ENCODE results near the gene RPRD2.

The RPRD2 gene

DNA sequence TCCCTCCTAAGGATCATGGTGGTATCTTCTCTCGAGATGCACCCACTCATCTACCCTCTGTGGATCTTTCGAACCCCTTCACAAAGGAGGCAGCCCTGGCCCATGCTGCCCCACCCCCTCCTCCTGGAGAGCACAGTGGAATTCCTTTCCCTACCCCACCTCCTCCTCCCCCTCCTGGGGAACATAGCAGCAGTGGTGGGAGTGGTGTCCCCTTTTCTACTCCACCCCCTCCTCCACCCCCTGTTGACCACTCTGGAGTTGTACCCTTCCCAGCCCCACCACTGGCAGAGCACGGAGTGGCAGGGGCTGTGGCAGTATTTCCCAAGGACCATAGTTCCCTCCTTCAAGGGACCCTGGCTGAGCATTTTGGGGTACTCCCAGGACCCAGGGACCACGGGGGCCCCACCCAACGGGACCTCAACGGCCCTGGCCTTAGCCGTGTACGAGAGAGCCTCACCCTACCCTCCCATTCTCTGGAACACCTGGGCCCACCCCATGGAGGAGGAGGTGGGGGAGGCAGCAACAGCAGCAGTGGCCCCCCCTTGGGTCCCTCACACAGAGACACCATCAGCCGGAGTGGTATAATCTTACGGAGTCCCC, 108.8 kb downstream of the RPRD2 start:
- H3K36me3 ChIP-seq (ENCODE audit: control insufficient read depth in 2 of 2, insufficient read depth in 2 of 2, low read length in 2 of 2) = peaks cover 23 to 25% of the 10 kb centered on the region in 2 donors
- no peak overlapping the region for H3K4me3 ChIP-seq (ENCODE audit: low read length in 2 of 2)
- H3K4me1 ChIP-seq (ENCODE audit: control insufficient read depth, insufficient read depth, low read length) = no peaks in the 10 kb centered on the region
- no peaks in the 10 kb centered on the region for H3K27me3 ChIP-seq (ENCODE audit: control insufficient read depth in 1 of 2, insufficient read depth in 2 of 2, low read length in 2 of 2)
- no peak overlapping the region for H3K27ac ChIP-seq (ENCODE audit: low read length)
- H3K9ac ChIP-seq (ENCODE audit: low read length in 2 of 2) = no peak overlapping the region
- no peaks in the 10 kb centered on the region for H3K9me3 ChIP-seq (ENCODE audit: control insufficient read depth in 2 of 2, low read length in 2 of 2)

- Histone ChIP-seq H3K4me1 (ENCODE audit: control insufficient read depth, insufficient read depth, low read length) (no peaks in the 10 kb centered on the region), H3K36me3 (ENCODE audit: control insufficient read depth in 2 of 2, insufficient read depth in 2 of 2, low read length in 2 of 2) (peaks cover 23 to 25% of the 10 kb centered on the region in 2 donors), H3K27ac (ENCODE audit: low read length) (no peak overlapping the region), H3K4me3 (ENCODE audit: low read length in 2 of 2) (no peak overlapping the region), H3K9me3 (ENCODE audit: control insufficient read depth in 2 of 2, low read length in 2 of 2) (no peaks in the 10 kb centered on the region), H3K9ac (ENCODE audit: low read length in 2 of 2) (no peak overlapping the region), H3K27me3 (ENCODE audit: control insufficient read depth in 1 of 2, insufficient read depth in 2 of 2, low read length in 2 of 2) (no peaks in the 10 kb centered on the region)
Measured at GRCh38 chr1:150473659-150474058, 109.7 kb downstream of the RPRD2 start.

- H3K27ac ChIP-seq (ENCODE audit: low read length) = no peak overlapping the region
- H3K36me3 ChIP-seq (ENCODE audit: control insufficient read depth in 2 of 2, insufficient read depth in 2 of 2, low read length in 2 of 2) = peaks cover 23 to 24% of the 10 kb centered on the region in 2 donors
- no peaks in the 10 kb centered on the region for H3K9me3 ChIP-seq (ENCODE audit: control insufficient read depth in 2 of 2, low read length in 2 of 2)
- H3K27me3 ChIP-seq (ENCODE audit: control insufficient read depth in 1 of 2, insufficient read depth in 2 of 2, low read length in 2 of 2) = no peaks in the 10 kb centered on the region
- no peaks in the 10 kb centered on the region for H3K4me1 ChIP-seq (ENCODE audit: control insufficient read depth, insufficient read depth, low read length)
- no peak overlapping the region for H3K9ac ChIP-seq (ENCODE audit: low read length in 2 of 2)
- H3K4me3 ChIP-seq (ENCODE audit: low read length in 2 of 2) = no peak overlapping the region
Measured at GRCh38 chr1:150474869-150475268, 110.9 kb downstream of the RPRD2 start.

DNA sequence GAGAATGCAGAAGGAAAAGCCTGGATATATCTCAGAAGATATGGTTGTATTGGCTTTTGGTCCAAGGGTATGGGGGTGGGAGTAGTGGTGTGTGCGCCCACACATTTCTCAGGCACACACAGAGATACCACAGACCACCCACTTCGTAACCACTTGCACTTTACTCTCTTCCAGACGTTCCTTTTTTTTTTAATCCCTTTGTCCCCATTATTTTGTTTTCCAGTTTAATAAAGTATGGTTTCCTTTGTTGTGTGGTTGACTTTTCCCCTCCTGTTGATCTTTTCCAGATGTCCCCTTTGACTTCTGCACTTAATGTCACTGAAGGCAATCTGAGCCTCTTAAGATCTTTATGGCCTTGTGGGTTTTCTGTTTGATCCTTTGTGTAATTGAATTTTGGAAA, 112.8 kb downstream of the RPRD2 start:
- H3K4me1 ChIP-seq (ENCODE audit: control insufficient read depth, insufficient read depth, low read length) = no peaks in the 10 kb centered on the region

DNA sequence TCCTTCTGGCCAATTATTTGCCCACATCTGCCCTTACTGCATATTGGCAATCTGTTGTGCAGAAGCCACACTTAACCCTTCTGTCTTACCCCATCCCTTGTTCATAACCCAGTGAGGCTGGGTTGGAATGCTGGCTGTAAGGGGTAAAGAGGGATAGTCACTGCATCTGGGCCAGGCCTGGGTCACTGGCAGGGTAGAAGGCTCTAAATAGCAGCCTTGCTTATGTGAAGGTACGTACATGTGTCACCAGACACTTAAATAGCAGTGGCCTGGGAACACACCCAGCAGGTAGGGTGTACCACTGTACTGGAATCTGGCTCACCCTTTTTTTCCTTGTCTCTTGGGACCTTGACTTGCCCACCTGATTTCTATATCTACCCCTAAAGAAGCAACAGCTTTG, 113.4 kb downstream of the RPRD2 start:
- no peak overlapping the region for H3K9ac ChIP-seq (ENCODE audit: low read length in 2 of 2)
- H3K27ac ChIP-seq (ENCODE audit: low read length) = no peak overlapping the region
- no peaks in the 10 kb centered on the region for H3K4me1 ChIP-seq (ENCODE audit: control insufficient read depth, insufficient read depth, low read length)
- no peaks in the 10 kb centered on the region for H3K9me3 ChIP-seq (ENCODE audit: control insufficient read depth in 2 of 2, low read length in 2 of 2)
- H3K27me3 ChIP-seq (ENCODE audit: control insufficient read depth in 1 of 2, insufficient read depth in 2 of 2, low read length in 2 of 2) = no peaks in the 10 kb centered on the region
- no peak overlapping the region for H3K4me3 ChIP-seq (ENCODE audit: low read length in 2 of 2)
- H3K36me3 ChIP-seq (ENCODE audit: control insufficient read depth in 2 of 2, insufficient read depth in 2 of 2, low read length in 2 of 2) = peaks cover 3 to 4% of the 10 kb centered on the region in 2 donors

More for the DNA sequence above, 112.8 kb downstream of the RPRD2 start:
- no peak overlapping the region for H3K27ac ChIP-seq (ENCODE audit: low read length)
- H3K4me3 ChIP-seq (ENCODE audit: low read length in 2 of 2) = no peak overlapping the region
- H3K27me3 ChIP-seq (ENCODE audit: control insufficient read depth in 1 of 2, insufficient read depth in 2 of 2, low read length in 2 of 2) = no peaks in the 10 kb centered on the region
- no peak overlapping the region for H3K9ac ChIP-seq (ENCODE audit: low read length in 2 of 2)
- H3K36me3 ChIP-seq (ENCODE audit: control insufficient read depth in 2 of 2, insufficient read depth in 2 of 2, low read length in 2 of 2) = peaks cover 9 to 10% of the 10 kb centered on the region in 2 donors
- H3K9me3 ChIP-seq (ENCODE audit: control insufficient read depth in 2 of 2, low read length in 2 of 2) = no peaks in the 10 kb centered on the region

DNA sequence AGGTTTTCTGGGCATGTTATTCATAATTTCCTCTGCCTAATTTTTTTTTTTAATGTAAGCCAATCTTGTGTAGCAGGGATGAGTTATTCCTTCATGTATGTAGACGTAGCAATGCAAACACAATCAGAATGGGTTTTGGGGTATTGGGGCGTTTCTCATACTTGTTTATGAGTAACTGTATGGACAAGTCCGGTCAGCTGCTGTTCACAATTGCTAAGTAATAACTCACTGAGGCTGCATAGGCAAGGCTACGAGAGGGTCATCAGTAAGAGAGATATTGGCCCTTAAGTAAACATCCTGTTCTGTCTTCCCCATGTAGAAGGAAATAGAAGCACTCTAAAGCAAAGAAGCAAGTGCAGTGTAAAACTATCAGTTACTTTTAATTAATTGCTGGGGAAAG, 113.8 kb downstream of the RPRD2 start:
- no peak overlapping the region for H3K4me3 ChIP-seq (ENCODE audit: low read length in 2 of 2)
- H3K27ac ChIP-seq (ENCODE audit: low read length) = no peak overlapping the region
- no peak overlapping the region for H3K9ac ChIP-seq (ENCODE audit: low read length in 2 of 2)
- no peaks in the 10 kb centered on the region for H3K4me1 ChIP-seq (ENCODE audit: control insufficient read depth, insufficient read depth, low read length)
- no peaks in the 10 kb centered on the region for H3K27me3 ChIP-seq (ENCODE audit: control insufficient read depth in 1 of 2, insufficient read depth in 2 of 2, low read length in 2 of 2)
- peaks cover 0 to 4% of the 10 kb centered on the region in 2 donors for H3K36me3 ChIP-seq (ENCODE audit: control insufficient read depth in 2 of 2, insufficient read depth in 2 of 2, low read length in 2 of 2)
- no peaks in the 10 kb centered on the region for H3K9me3 ChIP-seq (ENCODE audit: control insufficient read depth in 2 of 2, low read length in 2 of 2)

GRCh38 chr1:150479370-150479769, 115.4 kb downstream of the RPRD2 start:
- no peak overlapping the region for H3K27ac ChIP-seq (ENCODE audit: low read length)
- no peak overlapping the region for H3K4me3 ChIP-seq (ENCODE audit: low read length in 2 of 2)
- no peaks in the 10 kb centered on the region for H3K9me3 ChIP-seq (ENCODE audit: control insufficient read depth in 2 of 2, low read length in 2 of 2)
- no peak overlapping the region for H3K9ac ChIP-seq (ENCODE audit: low read length in 2 of 2)
- no peaks in the 10 kb centered on the region for H3K36me3 ChIP-seq (ENCODE audit: control insufficient read depth in 2 of 2, insufficient read depth in 2 of 2, low read length in 2 of 2)
- H3K4me1 ChIP-seq (ENCODE audit: control insufficient read depth, insufficient read depth, low read length) = no peaks in the 10 kb centered on the region
- H3K27me3 ChIP-seq (ENCODE audit: control insufficient read depth in 1 of 2, insufficient read depth in 2 of 2, low read length in 2 of 2) = no peaks in the 10 kb centered on the region

- no peak overlapping the region for H3K27ac ChIP-seq (ENCODE audit: low read length)
- no peaks in the 10 kb centered on the region for H3K9me3 ChIP-seq (ENCODE audit: control insufficient read depth in 2 of 2, low read length in 2 of 2)
- no peaks in the 10 kb centered on the region for H3K36me3 ChIP-seq (ENCODE audit: control insufficient read depth in 2 of 2, insufficient read depth in 2 of 2, low read length in 2 of 2)
- H3K4me3 ChIP-seq (ENCODE audit: low read length in 2 of 2) = no peak overlapping the region
- H3K4me1 ChIP-seq (ENCODE audit: control insufficient read depth, insufficient read depth, low read length) = no peaks in the 10 kb centered on the region
- H3K27me3 ChIP-seq (ENCODE audit: control insufficient read depth in 1 of 2, insufficient read depth in 2 of 2, low read length in 2 of 2) = no peaks in the 10 kb centered on the region
- no peak overlapping the region for H3K9ac ChIP-seq (ENCODE audit: low read length in 2 of 2)
Measured at GRCh38 chr1:150479927-150480352, 116.0 kb downstream of the RPRD2 start.

DNA sequence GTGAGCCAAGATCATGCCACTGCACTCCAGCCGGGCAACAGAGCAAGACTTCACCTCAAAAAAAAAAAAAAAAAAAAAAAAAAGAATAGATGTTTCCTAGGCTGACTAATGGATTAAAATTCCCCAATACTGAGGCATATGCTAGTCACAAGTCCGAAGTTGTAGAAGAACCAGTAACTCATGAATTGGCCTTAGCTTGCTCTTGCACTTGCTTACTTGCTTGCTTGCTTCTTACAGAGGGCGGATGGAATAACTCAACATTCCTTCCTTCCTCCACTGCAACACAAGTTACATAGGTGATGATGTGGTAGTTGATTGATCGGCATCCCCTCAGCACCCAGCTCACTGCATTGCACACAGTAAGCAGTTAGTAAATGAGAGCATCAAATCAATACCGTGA, 120.5 kb downstream of the RPRD2 start:
- Histone ChIP-seq H3K36me3 (ENCODE audit: control insufficient read depth in 2 of 2, insufficient read depth in 2 of 2, low read length in 2 of 2) (peaks cover 2 to 8% of the 10 kb centered on the region in 2 donors), H3K4me3 (ENCODE audit: low read length in 2 of 2) (no peak overlapping the region), H3K9ac (ENCODE audit: low read length in 2 of 2) (no peak overlapping the region), H3K4me1 (ENCODE audit: control insufficient read depth, insufficient read depth, low read length) (peaks cover 6% of the 10 kb centered on the region), H3K27ac (ENCODE audit: low read length) (no peak overlapping the region), H3K27me3 (ENCODE audit: control insufficient read depth in 1 of 2, insufficient read depth in 2 of 2, low read length in 2 of 2) (no peaks in the 10 kb centered on the region), H3K9me3 (ENCODE audit: control insufficient read depth in 2 of 2, low read length in 2 of 2) (no peaks in the 10 kb centered on the region)

- Histone ChIP-seq H3K9me3 (ENCODE audit: control insufficient read depth in 2 of 2, low read length in 2 of 2) (no peaks in the 10 kb centered on the region), H3K4me1 (ENCODE audit: control insufficient read depth, insufficient read depth, low read length) (peaks cover 6% of the 10 kb centered on the region), H3K9ac (ENCODE audit: low read length in 2 of 2) (no peak overlapping the region), H3K27ac (ENCODE audit: low read length) (no peak overlapping the region), H3K36me3 (ENCODE audit: control insufficient read depth in 2 of 2, insufficient read depth in 2 of 2, low read length in 2 of 2) (peaks cover 4 to 9% of the 10 kb centered on the region in 2 donors), H3K27me3 (ENCODE audit: control insufficient read depth in 1 of 2, insufficient read depth in 2 of 2, low read length in 2 of 2) (no peaks in the 10 kb centered on the region), H3K4me3 (ENCODE audit: low read length in 2 of 2) (no peak overlapping the region)
Measured at GRCh38 chr1:150484861-150485260, 120.9 kb downstream of the RPRD2 start.

- H3K9me3 ChIP-seq (ENCODE audit: control insufficient read depth in 2 of 2, low read length in 2 of 2) = no peaks in the 10 kb centered on the region
- peak within 1 kb of the TSS; percentile 75 to 96 for H3K4me3 ChIP-seq (ENCODE audit: low read length in 2 of 2)
- no peaks in the 10 kb centered on the region for H3K27me3 ChIP-seq (ENCODE audit: control insufficient read depth in 1 of 2, insufficient read depth in 2 of 2, low read length in 2 of 2)
Measured at GRCh38 chr1:150486966-150487762, 123.2 kb downstream of the RPRD2 start, which contains the start of gene TARS2. TARS2 (plus strand) TSS chr1:150487419; CDS start chr1:150487451, 32 bp downstream.

More at GRCh38 chr1:150486966-150487762, 123.2 kb downstream of the RPRD2 start, which contains the start of gene TARS2:
- H3K4me1 ChIP-seq (ENCODE audit: control insufficient read depth, insufficient read depth, low read length) = peaks cover 6% of the 10 kb centered on the region
- H3K36me3 ChIP-seq (ENCODE audit: control insufficient read depth in 2 of 2, insufficient read depth in 2 of 2, low read length in 2 of 2) = peaks cover 18 to 22% of the 10 kb centered on the region in 2 donors
- peak within 1 kb of the TSS; percentile 60 for H3K27ac ChIP-seq (ENCODE audit: low read length)
- peak within 1 kb of the TSS; percentile 92 to 94 for H3K9ac ChIP-seq (ENCODE audit: low read length in 2 of 2)

Data from stomach smooth muscle (tissue), 2 donors.